Thyroid gland (tissue), 4 donors: Measurements from ENCODE around the gene SIK3. TPM values are rescaled to one million over a fixed set of nuclear protein-coding genes. Genes with fewer than 3 reads are reported as not detected.

Source experiments
- DNase-seq, 2 donors: peaks; one replicate each; pipeline ENCODE4 v3.0.0-alpha.2; 2019
- H3K27ac ChIP-seq, 3 donors: fragments of 200-600 bp; sonication (generic); 1 replicate in 2 of 3; 2 replicates in 1 of 3; pipeline ENCODE4 v1.5.1; 2016 to 2019; ENCODE audit warnings: mild to moderate bottlenecking in 1 of 3, moderate library complexity in 1 of 3
- H3K27me3 ChIP-seq: fragments of 200-600 bp; sonication (generic); one replicate; pipeline ENCODE4 v1.5.1; 2019
- H3K36me3 ChIP-seq, 2 donors: fragments of 200-600 bp; sonication (generic); one replicate each; pipeline ENCODE4 v1.5.1; 2016 to 2019
- H3K4me1 ChIP-seq, 2 donors: fragments of 200-600 bp; sonication (generic); one replicate each; pipeline ENCODE4 v1.5.1; 2017 to 2019
- H3K4me3 ChIP-seq, 3 donors: fragments of 200-600 bp; sonication (generic); replicated peaks in 1 of 3; 1 replicate in 2 of 3; 2 replicates in 1 of 3; pipeline ENCODE4 v1.5.1; 2016; ENCODE audit warnings: mild to moderate bottlenecking in 1 of 3
- H3K9me3 ChIP-seq: fragments of 200-600 bp; sonication (generic); one replicate; pipeline ENCODE4 v1.5.1; 2017
- POLR2A ChIP-seq, 2 donors: fragments of 450-650 bp; IDR thresholded peaks; one replicate each; pipeline ENCODE4 v1.6.1; 2017; ENCODE audit warnings: antibody characterized with exemption in 2 of 2, mild to moderate bottlenecking in 2 of 2, moderate library complexity in 1 of 2
- WGBS, 2 donors: methylation state at CpG; one replicate each; pipeline ENCODE4 v1.1.5; 2017; 5-methylcytosine and 5-hydroxymethylcytosine counted together
- intact Hi-C: fragments of 100-400 bp; cut with DNase I; formaldehyde crosslinking; loops from one replicate; pipeline ENCODE4 v1.15.1; 2023
- total RNA-seq, 4 donors: library from RNA; depleted of rRNA; stranded (reverse); fragments of >200 nt; gene quantifications; one replicate each; pipeline ENCODE4 v1.2.3, GENCODE V29; 2016
- TF ChIP-seq, protein P1 (sequence below), 6 experiments: fragments of 200-600 bp in 3 of 6; fragments of 450-650 bp in 3 of 6; sonication (generic) in 3 of 6; IDR thresholded peaks; one replicate each; pipeline ENCODE4 v1.5.1; 2016 to 2019; ENCODE audit warnings: antibody characterized with exemption in 6 of 6, mild to moderate bottlenecking in 2 of 6, inconsistent platforms in 1 of 6, moderate library complexity in 1 of 6

SIK3 gene
- total RNA-seq, 4 donors from 2014 or later, result 46.0 to 86.3 (median 71.9) TPM

DNA sequence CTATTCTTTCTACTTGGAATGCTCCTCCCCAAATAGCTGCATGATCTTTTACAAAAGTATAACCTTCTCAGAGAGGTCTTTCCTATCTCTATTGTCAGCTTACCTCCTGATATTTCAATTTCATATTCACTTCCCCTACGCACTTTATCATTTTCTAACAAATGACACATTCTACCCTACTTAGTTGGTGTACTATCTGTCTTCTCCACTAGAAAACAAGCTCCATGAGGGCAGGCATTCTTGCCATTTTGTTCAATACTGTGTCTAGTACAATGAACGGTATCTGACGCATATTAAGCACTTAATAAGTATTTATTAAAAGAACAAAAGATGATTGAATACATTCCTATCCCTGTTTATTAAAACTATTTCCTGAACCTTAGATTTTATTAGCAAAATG lies 164.3 kb downstream of the SIK3 start:
- no peak for TF ChIP-seq POLR2A (IDR thresholded peaks at IDR 0.05)
- TF ChIP-seq, protein P1, sequence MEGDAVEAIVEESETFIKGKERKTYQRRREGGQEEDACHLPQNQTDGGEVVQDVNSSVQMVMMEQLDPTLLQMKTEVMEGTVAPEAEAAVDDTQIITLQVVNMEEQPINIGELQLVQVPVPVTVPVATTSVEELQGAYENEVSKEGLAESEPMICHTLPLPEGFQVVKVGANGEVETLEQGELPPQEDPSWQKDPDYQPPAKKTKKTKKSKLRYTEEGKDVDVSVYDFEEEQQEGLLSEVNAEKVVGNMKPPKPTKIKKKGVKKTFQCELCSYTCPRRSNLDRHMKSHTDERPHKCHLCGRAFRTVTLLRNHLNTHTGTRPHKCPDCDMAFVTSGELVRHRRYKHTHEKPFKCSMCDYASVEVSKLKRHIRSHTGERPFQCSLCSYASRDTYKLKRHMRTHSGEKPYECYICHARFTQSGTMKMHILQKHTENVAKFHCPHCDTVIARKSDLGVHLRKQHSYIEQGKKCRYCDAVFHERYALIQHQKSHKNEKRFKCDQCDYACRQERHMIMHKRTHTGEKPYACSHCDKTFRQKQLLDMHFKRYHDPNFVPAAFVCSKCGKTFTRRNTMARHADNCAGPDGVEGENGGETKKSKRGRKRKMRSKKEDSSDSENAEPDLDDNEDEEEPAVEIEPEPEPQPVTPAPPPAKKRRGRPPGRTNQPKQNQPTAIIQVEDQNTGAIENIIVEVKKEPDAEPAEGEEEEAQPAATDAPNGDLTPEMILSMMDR (IDR thresholded peaks at IDR 0.05), result no peak
- H3K9me3 ChIP-seq, result no peaks in the 10 kb centered on the region
- no peak overlapping the region for H3K4me3 ChIP-seq
- no peaks in the 10 kb centered on the region for H3K27me3 ChIP-seq
- no peak overlapping the region for H3K27ac ChIP-seq
- no peaks in the 10 kb centered on the region for H3K36me3 ChIP-seq
- H3K4me1 ChIP-seq, result peaks cover 36 to 37% of the 10 kb centered on the region in 2 donors
- no peak for DNase-seq
- WGBS, 2 donors, result 98% methylated on average over 3 of the region's 3 CpGs
- intact Hi-C loops, result no loop called here

DNA sequence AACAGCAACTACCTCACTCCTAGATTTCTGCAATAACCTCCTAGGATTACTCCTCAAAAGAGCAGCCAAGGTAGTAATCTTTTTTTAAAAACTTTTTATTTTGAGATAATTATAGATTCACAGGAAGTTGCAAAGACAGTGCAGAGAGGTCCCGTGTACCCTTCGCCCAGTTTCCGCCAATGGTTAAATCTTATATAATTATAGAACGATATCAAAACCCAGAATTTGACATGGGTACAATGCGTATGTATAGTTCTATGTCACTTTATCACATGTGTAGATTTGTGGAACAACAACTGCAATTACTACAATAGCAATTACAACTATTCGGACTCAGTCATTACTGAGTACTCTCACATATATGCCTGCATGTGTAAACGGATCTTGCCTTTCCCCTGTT lies 166.0 kb downstream of the SIK3 start:
- DNase-seq, result no peak
- Histone ChIP-seq H3K27me3 (no peaks in the 10 kb centered on the region), H3K9me3 (no peaks in the 10 kb centered on the region), H3K4me3 (no peak overlapping the region), H3K27ac (peak overlapping the region; percentile 23 to 66 (median 48)), H3K4me1 (peaks cover 43 to 50% of the 10 kb centered on the region in 2 donors), H3K36me3 (no peaks in the 10 kb centered on the region)
- WGBS, 2 donors, result 82 to 88% methylated on average over 7 of the region's 7 CpGs
- intact Hi-C loops, result no loop called here
- no peak for TF ChIP-seq POLR2A (IDR thresholded peaks at IDR 0.05)
- TF ChIP-seq, protein P1 (IDR thresholded peaks at IDR 0.05), result no peak

DNA sequence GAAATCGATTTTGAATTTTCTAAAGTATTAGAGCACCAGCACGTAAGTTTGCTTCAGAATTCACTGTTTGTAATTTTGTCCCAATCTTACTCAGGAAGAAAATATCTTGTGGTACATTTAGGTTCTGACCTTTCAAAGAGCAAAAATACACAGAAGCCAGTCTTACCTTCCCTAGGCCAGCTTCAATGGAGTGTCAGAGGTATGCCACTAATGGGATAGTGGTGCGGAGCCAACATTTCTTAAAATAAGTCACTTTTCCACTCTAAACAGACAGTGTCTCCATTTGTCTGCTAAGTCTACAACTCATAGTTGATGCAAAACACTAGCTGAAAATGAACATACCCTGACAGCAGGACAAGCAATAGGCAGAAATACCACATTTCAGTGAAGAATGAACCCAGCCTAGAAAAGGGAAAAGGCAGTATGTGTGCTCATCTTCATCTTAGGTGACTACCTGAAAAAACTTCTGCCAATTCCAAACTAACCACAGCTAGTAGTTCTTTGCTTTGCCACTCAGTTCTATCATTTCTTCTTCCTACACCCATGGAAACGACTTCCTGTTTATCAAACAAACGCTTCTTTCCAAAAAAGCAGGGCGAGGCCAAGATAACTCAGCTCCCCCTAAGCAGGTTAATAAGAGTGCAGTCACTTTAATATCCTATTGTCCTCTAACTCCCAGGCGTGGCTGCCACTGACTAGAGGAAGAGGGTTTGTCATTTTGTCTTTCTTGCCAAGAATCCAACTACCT lies 166.8 kb downstream of the SIK3 start:
- peak in 1 of 2 donors; percentile 10 for DNase-seq

DNA sequence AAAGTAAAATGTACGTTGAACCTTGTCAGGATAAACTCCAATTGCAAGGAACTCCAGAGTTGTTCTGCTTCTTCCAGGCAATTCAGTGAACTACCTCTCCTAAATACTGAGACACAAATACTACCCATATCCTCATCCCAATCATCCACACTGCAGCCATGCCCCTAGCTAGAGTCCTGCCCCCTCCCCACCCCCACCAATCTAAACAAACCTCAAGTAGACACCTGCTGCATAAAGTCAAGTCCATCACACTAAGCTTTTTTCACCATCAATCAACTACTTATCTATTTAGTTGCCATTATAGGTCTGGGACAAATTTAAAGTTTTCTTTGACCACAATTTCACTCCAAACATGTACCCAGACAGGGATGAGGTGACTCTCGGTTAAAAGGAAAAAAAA lies 167.6 kb downstream of the SIK3 start:
- H3K27me3 ChIP-seq, result no peaks in the 10 kb centered on the region
- WGBS, 2 donors, result 31 to 32% methylated on average over 2 of the region's 2 CpGs
- DNase-seq, result no peak
- TF ChIP-seq, protein P1 (IDR thresholded peaks at IDR 0.05), result no peak
- TF ChIP-seq POLR2A (IDR thresholded peaks at IDR 0.05), result no peak
- peak overlapping the region; percentile 39 to 60 (median 48) for H3K27ac ChIP-seq
- intact Hi-C loops, result no loop called here
- H3K4me3 ChIP-seq, result no peak overlapping the region
- peaks cover 43 to 50% of the 10 kb centered on the region in 2 donors for H3K4me1 ChIP-seq
- H3K9me3 ChIP-seq, result no peaks in the 10 kb centered on the region
- H3K36me3 ChIP-seq, result no peaks in the 10 kb centered on the region

More for the DNA sequence above, 166.8 kb downstream of the SIK3 start:
- no peaks in the 10 kb centered on the region for H3K27me3 ChIP-seq
- TF ChIP-seq POLR2A (IDR thresholded peaks at IDR 0.05), result no peak
- TF ChIP-seq, protein P1 (IDR thresholded peaks at IDR 0.05), result no peak
- H3K4me3 ChIP-seq, result no peak overlapping the region
- intact Hi-C loops, result no loop called here
- H3K4me1 ChIP-seq, result peaks cover 43 to 50% of the 10 kb centered on the region in 2 donors
- no peaks in the 10 kb centered on the region for H3K36me3 ChIP-seq
- H3K9me3 ChIP-seq, result no peaks in the 10 kb centered on the region
- peak overlapping the region; percentile 23 to 66 (median 48) for H3K27ac ChIP-seq
- WGBS, 2 donors, result 67 to 78% methylated on average over 7 of the region's 7 CpGs

DNA sequence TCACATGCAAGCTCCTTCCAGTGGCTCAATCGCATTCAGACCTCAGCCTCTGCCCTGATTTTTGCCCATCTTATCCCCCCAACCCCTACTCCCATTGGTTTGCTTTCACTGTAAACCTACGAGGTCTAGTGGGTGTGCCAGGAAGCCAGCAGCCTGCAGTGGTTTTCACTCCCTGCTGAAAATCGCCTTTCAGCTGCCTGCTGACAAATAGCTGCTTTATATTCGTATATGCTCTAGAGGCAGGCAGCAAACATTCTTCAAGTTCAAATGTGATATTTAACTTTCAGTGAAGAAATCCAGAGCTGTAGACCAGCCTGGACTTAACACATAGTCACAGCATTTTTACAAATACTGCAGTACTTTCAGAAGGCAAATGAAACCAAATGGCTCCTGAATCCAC lies 168.1 kb downstream of the SIK3 start:
- WGBS, 2 donors, result 15 to 19% methylated on average over 4 of the region's 4 CpGs
- H3K4me3 ChIP-seq, result no peak overlapping the region
- H3K27me3 ChIP-seq, result no peaks in the 10 kb centered on the region
- intact Hi-C loops, result no loop called here
- H3K36me3 ChIP-seq, result no peaks in the 10 kb centered on the region
- H3K4me1 ChIP-seq, result peaks cover 43 to 50% of the 10 kb centered on the region in 2 donors
- no peaks in the 10 kb centered on the region for H3K9me3 ChIP-seq
- peak in 1 of 2 donors; percentile 20 for DNase-seq
- TF ChIP-seq POLR2A (IDR thresholded peaks at IDR 0.05), result no peak
- TF ChIP-seq, protein P1 (IDR thresholded peaks at IDR 0.05), result no peak
- peak overlapping the region; percentile 39 to 60 (median 48) for H3K27ac ChIP-seq
